Brain microvascular endothelial cell (primary cell): Measurements from ENCODE around the gene ELMO1.

Experiments used
- DNase-seq: peaks from one replicate; pipeline ENCODE4 v3.0.0-alpha.2; 2020
- H3K27ac ChIP-seq: fragments of 250-450 bp; sonication (Bioruptor Pico); 2 replicates; pipeline ENCODE4 v1.5.1; 2020; ENCODE audit warnings: mild to moderate bottlenecking, moderate library complexity
- H3K27me3 ChIP-seq: fragments of 250-450 bp; sonication (Bioruptor Pico); replicated peaks from 2 replicates; pipeline ENCODE4 v1.5.1; 2020; ENCODE audit warnings: mild to moderate bottlenecking
- H3K36me3 ChIP-seq: fragments of 250-450 bp; sonication (Bioruptor Pico); replicated peaks from 2 replicates; pipeline ENCODE4 v1.5.1; 2020; ENCODE audit warnings: mild to moderate bottlenecking
- H3K4me3 ChIP-seq: 2 replicates; pipeline ENCODE4 v1.5.1; 2011; ENCODE audit warnings: low read depth, mild to moderate bottlenecking, control low read depth, low read length, moderate library complexity
- in situ Hi-C: cut with HindIII; loops from 2 replicates; pipeline ENCODE4 v1.10.0; 2017; ENCODE audit warnings: low sequenced_read_pairs, low pct_ligation_motif_present
- TF ChIP-seq, protein P1 (sequence below): IDR thresholded peaks from 2 replicates; pipeline ENCODE4 v1.5.1; 2011; ENCODE audit warnings: low read depth, mild to moderate bottlenecking, moderate library complexity, low read length, control low read depth, inconsistent platforms; ENCODE audit errors: missing control alignments

ELMO1 gene

DNA sequence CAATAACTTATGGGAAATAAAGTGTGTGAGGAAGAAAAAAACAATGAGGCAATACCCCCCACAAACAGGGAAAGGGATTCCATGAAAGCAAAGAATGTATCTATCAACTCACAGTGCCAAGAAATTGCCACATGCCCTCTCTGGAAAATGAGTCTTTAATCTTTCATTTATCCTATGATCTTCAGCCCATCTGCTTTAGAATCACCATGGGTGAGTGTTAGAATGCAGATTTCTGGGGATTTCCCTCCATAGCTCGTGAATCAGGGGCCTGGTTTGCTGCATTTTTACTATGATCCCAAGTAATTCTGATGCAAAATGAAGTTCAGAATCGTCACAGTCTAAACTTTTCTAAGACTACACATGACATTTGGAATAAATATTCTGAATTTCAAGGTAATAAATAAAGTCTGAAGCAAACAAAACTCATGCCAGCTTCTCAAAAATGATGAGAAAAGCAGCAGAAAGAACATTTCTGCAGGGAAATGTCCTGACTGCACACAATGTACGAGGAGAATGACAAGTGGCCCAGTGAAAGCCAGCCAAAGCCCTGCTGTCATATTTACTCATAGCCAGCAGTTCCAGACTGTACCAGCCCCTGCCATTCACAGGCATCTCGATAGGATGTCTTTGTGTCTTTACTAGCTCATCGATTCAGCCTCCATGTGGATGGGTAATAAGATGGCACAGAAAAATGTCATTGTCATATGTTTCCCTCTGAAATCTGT is 167.1 kb downstream of the ELMO1 start:
- TF ChIP-seq, protein P1, sequence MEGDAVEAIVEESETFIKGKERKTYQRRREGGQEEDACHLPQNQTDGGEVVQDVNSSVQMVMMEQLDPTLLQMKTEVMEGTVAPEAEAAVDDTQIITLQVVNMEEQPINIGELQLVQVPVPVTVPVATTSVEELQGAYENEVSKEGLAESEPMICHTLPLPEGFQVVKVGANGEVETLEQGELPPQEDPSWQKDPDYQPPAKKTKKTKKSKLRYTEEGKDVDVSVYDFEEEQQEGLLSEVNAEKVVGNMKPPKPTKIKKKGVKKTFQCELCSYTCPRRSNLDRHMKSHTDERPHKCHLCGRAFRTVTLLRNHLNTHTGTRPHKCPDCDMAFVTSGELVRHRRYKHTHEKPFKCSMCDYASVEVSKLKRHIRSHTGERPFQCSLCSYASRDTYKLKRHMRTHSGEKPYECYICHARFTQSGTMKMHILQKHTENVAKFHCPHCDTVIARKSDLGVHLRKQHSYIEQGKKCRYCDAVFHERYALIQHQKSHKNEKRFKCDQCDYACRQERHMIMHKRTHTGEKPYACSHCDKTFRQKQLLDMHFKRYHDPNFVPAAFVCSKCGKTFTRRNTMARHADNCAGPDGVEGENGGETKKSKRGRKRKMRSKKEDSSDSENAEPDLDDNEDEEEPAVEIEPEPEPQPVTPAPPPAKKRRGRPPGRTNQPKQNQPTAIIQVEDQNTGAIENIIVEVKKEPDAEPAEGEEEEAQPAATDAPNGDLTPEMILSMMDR: no peak
- no peak overlapping the region for H3K4me3 ChIP-seq
- in situ Hi-C loops: no loop called here
- H3K27me3 ChIP-seq: no peaks in the 10 kb centered on the region
- no peaks in the 10 kb centered on the region for H3K36me3 ChIP-seq
- no peak overlapping the region for H3K27ac ChIP-seq
- DNase-seq: no peak

DNA sequence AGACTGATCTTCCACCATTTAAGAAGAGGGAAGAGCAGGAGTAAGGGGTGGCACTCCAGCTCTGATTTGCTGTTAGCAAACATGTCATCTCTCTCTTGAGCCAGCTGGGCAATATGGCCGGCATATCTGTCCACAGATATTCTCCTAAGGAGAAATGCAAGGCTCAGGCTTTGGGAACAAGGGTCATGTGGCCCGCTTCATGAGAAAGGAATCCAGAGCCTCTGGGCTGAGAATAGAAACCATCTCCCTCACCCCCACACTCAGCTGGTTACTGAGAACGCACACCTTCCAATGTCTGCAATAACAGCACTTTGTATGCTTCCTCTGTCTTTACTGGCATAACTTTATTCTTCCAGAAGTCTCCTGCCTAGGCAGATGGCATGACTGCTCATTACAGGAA is 171.2 kb downstream of the ELMO1 start:
- TF ChIP-seq, protein P1: no peak
- no peak overlapping the region for H3K27ac ChIP-seq
- H3K27me3 ChIP-seq: no peaks in the 10 kb centered on the region
- no peak for DNase-seq
- in situ Hi-C loops: no loop called here
- H3K36me3 ChIP-seq: no peaks in the 10 kb centered on the region
- no peak overlapping the region for H3K4me3 ChIP-seq

DNA sequence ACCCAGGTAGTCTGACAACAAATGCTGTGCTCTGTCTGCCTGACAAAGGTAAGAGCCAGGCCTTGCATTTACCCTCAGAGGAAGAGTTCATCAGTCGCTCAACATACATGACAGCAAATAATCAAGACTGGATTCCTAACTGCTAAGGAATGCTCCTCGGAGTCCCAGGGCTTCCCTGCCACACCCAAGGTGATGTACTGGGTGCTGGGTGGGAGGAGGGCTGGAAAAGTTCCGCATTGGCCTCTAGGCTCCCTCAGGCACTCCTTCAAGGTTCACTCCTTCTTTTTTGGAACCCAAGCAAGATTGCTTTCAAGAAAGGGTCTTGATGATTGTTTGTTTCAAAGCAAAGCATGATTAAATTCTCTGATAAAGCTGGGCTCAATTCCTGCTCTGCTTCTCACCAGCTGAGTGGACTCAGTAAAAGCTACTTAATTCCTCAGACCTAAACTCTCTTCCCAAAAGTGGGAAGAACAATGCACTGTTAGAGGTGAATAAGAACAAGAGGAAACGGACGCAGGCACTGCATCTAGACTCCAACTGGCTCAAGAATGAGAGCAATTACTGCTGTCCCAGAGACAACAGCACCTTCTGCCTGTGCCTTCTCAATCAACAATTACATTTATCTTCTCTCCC is 173.5 kb downstream of the ELMO1 start:
- Histone ChIP-seq H3K27ac (no peak overlapping the region), H3K27me3 (no peaks in the 10 kb centered on the region), H3K4me3 (no peak overlapping the region), H3K36me3 (no peaks in the 10 kb centered on the region)
- TF ChIP-seq, protein P1: no peak
- DNase-seq: no peak
- in situ Hi-C loops: no loop called here

DNA sequence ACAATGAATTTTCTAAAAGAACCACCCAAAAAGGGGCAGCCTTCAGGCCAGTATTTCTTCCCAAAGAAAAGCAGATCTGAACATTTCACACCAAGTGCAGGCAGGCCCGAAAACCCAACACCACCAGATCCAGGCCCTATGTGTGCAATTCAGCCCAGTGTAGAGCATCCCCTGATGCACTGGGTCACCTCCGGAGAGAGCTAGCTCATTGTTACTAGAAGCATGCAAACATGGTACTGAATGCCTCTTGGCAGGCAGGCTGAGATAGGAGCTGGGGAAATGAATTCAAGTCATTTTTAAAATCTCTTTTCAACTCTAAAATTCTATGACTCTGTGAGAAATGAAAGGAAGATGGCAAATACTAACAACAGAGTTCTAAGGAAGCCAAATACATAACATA is 174.8 kb downstream of the ELMO1 start:
- DNase-seq: no peak
- in situ Hi-C loops: no loop called here
- Histone ChIP-seq H3K4me3 (no peak overlapping the region), H3K36me3 (no peaks in the 10 kb centered on the region), H3K27ac (no peak overlapping the region), H3K27me3 (no peaks in the 10 kb centered on the region)
- TF ChIP-seq, protein P1: no peak

DNA sequence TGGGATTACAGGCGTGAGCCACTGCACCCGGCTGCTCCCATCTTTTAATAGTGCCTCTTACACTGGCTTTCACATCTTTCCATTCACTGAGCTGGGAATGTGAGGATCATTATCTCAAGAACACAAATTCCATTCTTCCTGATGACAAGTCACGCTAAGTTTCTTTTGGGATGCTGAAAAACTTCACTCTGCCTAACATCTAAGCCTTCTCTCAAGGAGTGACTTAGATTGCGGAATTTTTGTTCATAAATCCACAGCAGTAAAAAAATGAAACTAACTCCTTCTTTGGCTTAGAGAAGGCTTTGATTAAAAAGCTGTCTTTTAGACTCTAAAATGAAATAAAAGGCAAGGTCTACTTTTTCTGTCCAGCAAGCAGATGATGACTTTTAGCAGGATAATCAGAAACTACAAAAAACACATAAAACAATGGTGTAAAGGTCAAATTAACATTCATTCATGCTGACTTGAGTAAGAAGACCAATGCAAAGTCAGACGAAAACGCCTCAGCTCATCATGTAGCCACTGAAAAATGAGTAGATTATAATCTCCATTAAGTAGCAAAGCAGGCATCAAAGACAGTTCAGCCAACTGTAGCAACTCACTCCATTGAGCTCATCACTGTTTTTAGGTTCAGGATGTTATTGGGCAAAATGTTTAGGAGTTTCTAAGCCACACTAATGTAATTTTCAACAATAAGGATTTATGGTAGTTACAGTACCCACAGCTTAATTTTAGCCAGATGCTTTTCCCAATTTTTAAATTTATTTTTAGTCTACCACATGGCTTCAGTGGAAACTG is 178.8 kb downstream of the ELMO1 start:
- DNase-seq: no peak
- Histone ChIP-seq H3K27ac (no peak overlapping the region), H3K36me3 (no peaks in the 10 kb centered on the region), H3K27me3 (no peaks in the 10 kb centered on the region), H3K4me3 (no peak overlapping the region)
- in situ Hi-C loops: no loop called here
- TF ChIP-seq, protein P1: no peak
